ENCODE measurements around the gene ZNF474.

The ZNF474 gene

DNA sequence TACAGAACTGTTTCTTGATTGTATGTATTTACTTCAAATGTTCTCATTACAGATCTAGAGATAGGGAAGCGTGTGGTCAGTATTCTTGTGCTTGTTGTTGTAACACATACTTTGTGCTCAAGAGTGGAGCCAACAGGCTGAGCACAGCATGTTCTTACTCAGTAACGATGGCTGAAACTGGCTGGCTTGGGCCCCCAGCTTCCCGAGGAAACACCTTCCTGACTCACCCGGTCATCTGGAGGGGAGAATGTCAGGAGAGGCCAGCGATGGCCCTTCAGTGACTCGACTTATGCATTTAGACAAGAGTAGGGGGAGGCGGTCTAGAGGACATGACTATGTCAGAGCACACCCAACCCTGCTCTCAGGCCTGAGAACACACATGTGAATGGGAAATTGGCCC, 25.6 kb downstream of the ZNF474 start:
- no peak for DNase-seq

DNA sequence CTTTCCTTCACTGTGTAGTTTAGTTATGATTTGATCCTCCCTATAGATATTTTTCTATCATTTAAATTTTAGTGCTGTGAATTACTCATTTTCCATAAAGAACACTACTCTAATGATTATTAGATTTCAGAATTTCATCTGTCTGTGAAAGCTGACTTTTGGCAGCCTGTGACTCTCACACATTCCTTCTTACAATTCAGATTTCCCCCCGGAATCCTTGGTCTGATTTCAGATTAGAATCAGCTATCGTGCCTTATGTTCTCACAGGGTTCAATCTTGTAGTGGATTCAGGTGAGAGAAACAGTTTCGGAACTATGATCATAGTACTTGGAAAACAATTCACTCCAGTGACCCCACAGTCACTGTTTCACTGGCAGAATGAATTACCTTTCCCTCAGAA, 26.2 kb downstream of the ZNF474 start:
- no peak for DNase-seq

DNA sequence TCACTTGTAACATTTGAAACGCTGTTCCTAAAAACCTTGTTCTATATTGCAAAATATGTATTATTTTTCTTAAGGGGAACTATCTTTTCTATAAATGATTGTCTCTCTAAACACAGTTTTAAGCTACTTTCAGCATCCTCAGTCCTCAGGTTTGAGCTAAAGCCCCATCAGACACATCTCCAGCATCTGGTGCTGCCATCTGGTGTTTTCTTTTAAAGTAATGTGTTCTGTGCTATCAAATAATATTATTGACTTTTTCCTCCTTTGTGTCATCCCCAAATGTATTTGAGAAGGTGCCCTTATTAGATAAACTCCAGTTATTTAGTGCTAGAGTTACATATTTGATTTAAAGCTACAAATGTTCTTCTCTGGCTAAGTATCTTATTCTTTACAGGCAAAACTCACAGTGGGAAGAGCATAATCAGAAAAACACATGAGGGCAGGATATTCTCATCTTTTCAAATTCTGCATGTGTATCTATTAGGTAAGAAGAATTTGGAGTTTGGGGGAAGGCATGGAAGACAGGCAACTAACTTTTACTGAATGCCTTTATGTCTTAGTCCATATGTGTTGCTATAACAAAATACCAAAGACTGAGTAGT, 27.5 kb downstream of the ZNF474 start:
- no peak for DNase-seq

DNA sequence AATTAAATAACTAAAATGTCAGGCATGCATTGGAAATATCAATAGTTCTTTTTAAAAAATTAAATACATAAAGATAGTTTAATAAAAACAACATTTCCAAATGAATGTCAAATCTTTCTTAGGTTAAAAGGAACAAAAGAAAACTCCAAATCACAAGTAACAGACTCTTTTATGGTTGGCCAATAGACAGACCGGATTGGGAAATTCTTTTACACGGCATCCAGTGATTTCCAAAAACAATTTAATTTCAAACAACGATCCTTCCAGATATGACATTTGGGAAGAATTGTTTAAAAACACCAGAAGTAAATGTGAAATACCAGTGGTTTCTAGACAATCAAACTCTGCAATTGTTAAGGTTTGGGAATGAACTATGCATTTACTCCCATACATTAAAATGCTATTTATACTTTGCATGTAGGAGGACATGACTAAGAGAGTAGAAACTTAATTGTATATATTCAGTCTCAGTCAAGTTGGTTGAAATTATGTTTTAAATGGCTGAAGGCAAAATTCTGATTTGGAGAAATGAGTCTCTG, 32.8 kb downstream of the ZNF474 start:
- no peak for DNase-seq

DNA sequence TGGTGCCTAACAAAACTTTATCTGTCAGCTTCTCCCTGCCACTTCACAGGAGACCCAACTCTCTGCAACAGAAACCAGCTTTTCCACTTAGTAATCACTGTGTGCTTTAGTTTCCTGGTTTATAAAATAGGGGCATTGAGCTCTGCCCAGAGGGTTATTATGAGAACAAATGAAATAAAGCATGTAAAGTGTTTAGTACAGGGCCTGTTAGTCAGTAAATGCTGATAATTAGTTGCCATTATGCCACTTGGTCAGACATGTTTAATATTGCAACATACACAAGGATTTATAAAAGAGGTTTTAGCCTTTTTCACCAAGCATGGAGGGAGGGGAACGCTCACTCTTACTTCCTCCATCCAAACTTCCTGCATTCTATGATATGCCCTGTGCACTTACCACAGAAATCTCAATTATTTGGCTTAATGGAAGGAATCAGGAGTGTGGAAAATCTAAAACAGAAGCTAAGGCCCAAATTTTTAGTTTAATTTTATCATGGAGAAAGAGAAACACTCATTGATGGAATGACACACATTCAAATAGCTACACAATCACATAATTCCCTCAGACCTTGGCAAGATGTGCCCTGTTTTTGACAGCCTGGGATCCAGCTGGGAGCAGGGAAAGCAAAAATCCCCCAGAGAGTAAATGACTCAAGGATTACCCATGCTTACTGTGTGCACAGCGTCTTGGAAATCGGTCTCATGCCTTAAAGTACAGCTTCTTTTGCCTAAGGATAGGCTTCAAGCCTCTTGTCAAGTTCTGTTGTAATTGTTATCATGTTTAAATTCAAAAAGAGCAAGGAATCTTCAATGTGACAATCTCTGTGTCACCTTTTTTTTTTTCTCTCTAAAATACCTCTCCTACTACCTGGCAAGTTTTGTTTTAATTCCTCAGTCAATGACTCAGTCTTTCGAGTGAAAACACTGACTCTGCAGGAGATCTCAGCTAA, 34.0 kb downstream of the ZNF474 start:
- DNase-seq = no peak

DNA sequence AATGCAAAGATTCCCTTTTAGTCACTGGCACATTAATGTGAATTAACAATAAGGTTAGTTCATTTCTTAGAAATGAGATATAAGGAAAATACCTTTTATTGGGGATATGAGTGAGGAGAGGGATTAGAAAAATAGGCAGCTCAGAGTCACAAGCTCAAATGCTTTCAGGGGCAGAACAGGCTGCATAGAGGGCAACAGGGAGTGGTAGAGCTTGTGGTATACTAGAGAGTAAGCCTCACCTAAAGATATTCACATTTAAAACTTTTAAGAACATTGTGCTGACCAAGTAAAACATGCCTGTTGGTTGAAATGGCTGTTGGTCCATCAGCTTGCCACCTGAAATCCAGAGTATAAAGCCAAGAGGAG, 34.7 kb downstream of the ZNF474 start:
- DNase-seq = no peak

DNA sequence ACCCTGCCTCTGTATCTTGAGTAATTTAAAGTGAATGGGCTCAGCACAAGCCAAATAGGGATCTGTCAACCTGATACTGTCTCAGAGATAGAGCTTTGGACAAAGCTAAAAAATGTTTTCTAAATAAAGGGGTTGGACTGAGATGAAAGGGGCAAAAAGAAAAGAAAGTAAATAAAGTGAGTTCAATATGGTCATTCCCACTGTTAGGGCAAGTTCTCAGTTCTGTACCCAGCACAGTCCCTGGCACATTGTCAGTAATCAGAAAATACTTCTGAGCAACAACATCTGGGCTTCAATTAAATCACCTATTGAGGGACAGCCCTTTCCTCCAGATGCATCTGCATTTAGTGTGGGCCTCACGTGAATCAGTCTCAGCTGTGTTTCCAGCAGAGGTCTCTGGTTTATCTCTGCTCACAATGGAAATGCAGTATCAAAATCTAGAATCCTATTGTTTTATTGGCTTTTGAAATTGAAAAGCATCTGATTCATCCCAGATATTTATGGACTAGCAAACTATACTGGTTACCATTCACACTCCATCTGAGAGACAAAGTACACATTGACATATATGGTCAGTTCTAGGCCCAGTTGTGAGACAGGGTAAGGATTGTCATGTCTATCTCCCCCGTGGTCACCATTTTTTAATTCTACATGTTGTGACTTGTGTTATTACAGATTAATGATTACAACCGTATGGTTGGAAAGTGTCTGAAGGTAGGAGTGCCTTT, 35.6 kb downstream of the ZNF474 start:
- DNase-seq = no peak

DNA sequence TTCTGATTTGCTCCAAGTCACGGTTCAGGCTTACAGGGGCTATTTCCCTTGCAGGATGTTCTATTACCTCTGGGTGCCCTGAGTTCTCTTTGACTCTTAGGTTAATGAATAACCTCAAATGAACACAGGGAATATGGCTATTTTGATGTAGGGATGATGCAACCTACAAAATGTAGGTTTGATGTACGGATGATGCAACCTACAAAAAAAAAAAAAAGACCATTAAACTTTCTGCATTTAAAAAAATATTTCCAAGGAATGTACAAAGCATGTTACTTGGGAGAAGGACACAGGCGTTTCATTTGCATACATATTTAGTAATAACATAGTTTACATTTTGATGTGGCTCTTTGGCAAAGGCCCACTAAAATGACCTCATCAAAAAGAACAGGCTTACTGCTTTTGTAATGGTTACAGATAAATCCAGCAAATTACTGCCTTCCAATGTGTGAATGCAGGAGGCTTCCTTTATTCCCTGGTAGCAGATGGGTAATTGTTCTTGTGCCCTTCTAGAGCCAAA, 36.3 kb downstream of the ZNF474 start:
- no peak for DNase-seq

DNA sequence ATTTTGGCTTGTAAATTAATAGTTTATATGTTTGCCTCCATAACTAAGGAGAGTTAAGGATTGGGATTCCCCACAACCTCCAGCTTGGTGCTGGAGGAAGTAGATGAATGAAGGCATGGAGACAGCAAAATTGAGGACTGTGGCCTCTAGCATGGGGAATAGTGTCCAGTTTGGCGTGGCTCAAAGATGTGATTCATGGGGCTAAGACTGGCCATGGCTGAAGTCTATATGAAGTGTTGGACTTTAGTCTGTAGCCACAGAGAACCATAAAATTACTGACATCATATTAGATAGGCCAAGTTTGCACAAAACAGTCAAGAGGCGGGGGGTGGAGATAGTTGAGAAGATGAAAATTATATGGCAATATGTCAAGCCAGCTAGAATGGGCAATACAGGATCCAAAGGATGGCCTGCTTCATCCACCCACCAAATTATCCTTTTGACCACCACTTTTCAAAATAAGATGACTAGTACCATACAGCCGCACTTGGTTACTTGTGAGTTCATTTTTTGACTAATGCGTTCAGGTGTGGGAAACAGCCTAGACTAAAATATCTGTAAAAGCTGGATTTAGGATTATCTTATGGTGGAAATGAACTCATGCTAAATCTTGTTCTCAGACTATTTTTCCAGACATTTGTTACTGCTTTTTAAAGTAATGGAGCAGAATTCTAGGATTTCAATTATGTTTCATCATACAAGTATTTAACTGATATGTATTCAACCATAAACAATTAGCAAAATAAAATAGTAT, 40.2 kb downstream of the ZNF474 start:
- no peak for DNase-seq

DNA sequence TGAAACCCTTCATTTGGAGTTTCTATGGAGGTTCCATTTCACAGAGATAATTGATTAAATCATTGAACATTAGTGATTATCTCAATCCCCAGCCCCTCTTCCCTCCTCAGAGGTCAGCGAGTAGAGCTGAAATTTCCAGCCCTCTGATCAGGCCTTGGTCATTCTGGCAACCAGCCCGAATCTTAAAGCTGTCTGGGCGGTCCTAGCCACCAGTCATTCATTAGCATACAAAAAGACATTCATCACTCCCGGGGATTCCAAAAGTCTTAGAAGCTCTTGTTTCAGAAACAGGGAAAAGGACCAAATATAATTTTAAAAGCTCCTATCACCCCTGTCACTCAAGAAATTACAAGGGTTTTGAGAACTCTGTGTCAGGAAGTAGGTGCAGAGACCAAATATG, 41.3 kb downstream of the ZNF474 start:
- DNase-seq = no peak

DNA sequence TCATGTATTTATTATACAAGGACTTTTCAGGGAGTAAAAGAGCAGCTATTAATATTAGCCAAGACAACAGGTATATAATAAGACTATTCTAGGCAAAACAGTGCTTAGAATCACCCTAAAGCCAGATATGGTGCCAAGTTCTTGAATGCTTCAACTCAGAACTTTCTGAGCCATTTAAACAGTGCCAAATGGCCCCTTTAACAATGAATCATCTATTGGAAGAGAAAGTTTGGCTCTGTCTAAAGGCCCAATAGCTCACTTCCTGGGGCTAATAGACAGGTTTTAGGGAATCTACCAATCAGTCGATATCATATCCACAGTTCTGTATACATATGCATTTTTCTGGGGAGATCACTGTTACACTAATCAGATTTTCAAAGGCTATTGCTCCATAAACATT, 42.9 kb downstream of the ZNF474 start:
- DNase-seq = no peak

DNA sequence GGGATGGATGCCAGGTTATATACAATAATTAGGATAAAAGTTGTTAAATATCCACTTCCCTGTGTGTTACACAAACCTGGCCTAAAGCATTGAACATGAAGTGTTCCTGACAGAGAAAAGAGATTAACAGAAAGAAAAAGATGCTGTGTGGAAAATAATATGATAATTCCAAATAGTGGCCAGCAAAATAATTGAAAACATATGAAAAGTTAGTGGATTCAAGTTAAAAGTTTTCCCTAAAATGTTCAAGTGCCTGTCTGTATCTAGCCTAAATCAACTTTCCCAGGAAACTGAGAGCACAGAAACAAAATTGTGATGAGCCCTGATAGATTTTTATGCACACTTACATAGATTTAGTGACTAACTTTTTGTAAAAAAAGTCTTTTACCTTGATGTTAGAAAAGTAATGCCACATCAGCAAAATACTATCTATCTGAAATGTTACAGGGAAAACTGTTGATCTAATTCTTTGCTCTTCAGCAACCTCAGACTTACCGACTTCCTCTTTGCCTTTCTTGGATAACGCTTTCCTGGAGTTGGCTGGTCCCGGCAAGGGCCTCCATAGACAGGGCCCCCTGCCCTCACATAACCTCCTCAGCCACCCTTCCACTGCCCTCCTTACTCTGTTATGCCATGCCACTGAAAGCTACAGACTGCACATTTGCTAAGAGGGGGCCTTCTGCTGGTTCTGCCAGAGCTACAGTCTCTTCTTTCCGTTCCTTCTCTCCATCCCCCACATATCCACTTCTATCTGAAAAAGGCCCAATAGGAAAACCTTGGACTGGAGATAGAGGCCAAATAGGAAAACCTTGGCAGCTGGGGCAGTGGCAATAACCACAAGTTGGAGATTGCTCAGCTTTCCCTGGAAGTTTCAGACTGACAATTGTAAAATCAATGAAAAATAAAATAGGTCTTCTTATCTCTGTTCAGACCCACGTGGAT, 44.4 kb downstream of the ZNF474 start:
- DNase-seq = no peak

DNA sequence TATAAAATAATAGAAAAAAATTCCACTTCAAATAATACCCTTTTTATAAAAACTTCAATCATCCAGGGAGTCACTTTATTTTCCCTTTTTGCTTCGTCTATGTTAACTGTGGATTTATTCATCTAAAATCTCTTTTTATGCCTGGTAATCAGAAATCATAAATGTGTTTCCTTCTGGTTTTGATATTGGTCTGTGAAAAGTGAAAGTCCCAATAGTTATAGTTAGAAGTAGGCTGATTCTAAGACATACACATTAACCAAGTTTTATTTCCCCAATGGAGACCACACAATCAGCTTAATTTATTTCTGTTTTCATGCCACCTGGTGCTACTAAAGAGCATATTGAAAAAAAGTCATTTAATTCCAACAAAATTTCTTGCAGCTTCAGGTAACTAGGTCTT, 45.7 kb downstream of the ZNF474 start:
- DNase-seq = no peak

DNA sequence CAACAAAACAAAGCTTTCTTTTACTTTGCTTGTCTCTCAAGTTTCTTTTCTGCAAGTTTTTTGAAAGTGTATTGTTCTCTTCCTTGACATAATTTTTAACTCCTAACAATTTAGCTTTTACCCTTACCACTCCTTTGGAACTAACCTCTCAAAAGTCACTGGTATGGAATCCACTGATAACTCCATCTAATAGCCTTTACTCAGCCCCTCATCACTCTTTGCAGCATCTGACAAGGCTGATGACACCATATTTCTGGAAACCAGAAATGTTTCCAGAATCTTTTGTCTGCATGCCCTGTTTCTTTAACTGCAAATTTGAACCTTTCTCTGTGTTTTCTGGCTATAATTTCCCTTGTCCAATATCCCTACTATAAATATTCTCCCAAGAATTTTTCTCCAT, 46.5 kb downstream of the ZNF474 start:
- DNase-seq = no peak

DNA sequence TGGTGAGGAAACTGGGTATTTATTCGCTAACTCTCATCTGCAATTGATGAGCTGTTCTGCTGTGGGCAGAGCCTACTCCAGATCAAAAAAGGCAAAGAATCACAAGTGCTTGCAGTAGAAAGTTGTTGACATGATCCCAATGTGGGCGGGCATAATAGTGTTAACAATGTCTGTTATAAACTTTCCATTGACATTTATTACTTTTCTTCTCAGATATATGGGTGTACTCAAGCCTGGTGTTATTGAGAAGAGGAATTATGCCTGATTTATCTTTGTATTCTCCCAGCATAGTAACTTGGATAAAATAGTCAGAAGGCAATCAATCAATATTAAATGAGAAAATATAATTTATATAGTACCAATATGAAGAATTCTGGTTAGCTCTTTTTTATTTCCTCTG, 47.8 kb downstream of the ZNF474 start:
- DNase-seq = no peak

DNA sequence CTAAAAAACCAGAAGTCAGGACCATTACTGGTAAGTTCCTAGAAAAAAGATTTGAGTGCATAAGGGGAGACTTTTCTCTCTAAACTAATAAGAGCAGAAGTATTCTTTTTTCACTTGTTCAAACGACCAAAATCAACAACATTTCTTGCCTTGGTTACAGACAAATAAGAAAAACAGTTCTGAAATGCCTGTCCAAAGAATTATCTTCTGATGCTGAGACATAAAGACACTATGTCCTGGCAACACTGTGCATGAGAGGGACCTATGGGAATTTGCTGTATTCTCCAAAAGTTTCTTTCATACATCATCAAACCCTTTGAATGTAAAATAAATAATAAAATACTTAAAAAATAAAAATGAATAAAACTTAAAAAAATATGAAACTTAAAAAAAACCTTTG, 50.4 kb downstream of the ZNF474 start:
- DNase-seq = no peak

DNA sequence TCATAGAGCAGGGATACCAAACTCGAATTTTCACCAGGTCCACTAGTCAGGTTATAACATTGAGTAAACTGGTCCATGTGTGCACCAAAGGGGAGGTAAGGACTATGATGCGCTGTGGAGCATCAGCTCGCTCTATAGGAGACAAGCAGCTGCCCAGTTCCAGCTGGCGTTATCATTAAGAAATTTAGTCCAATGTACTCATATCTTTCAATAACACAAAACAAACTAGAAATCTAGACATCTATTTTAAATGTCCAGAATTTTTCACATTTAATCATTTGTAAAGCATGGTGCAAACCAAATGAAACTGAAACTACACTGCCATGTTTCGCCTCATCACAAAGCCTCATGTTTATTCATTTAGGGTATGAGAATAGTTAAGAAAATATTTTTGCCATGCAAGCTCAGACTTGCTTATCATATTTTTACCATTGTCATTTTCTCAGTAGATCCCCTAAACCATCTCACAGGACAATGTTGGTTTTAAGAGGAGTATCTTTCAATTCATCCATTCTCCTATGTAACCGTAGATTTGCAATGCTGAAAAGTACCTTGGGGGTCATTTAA, 50.9 kb downstream of the ZNF474 start:
- no peak for DNase-seq

DNA sequence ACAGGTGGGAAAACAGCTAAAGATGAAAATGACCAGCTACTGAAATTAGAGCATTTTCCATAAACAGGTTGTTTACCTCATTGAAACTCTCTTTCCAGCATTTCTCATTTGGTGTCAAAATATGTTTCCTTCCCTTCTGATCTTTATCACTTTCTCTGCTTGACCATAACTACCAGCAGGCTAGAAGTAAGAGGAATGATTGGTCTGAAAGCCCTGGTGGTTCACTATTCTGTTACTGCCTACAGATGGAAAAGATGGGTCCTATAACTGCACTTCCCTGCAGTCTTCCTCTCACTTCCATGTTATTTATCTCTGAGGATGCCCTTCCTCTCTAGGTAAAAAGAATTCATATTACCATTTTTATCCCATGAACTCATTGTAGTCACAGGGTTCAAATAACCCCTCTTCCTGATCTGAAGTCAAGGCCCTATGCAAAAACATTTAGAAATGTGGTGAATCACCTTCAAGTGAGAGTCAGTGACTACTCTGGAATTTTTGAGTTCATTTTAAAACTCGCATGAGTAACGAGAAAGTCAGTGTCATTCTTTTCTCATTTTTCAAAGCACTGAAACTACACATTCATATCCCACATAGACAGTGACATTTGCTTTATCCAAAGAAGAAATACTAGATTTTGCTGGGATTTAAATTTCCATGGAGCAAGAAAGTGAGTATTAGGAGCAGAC, 51.7 kb downstream of the ZNF474 start:
- DNase-seq = no peak

DNA sequence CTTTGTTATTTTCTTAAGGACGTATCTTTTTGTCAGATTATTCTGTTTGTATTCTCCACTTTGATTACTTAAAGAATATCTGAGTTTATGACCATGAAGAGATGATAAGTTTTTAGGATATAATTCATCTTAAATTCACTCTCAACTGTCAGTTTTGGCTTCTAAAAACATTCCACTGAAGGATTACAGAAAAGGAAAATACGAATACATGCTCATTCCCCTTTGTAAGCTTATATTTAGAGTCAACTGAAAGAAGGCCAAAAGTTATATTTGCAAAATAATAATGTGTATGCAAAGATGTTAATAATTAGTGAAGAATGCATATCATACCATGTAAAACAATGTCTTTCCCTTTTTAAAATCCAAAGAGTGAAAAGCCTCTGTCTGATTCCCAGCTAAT, 52.5 kb downstream of the ZNF474 start:
- DNase-seq = no peak

DNA sequence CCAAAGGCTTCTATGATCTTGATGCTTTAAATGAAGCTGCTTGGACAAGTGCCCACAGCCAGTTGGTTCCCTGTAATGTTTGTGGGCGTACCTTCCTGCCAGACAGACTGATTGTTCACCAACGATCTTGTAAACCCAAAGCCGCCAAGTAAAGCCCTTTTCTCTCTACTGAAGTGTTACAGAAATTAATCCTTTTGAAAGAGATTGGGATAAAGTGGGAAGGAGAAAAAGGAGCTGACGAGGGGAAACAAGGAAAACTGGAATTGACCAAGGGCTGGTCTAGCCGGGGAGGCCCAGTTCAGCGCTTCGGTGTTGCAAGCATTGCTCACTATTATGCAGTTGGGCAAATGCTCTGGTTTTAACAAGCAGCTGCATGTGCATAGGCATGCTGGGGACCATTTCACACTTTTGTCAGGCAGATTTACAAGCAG, 53.2 kb downstream of the ZNF474 start:
- no peak for DNase-seq
